ENCODE measurements around the gene ZC3H12C.
A peak's percentile ranks its signal among the peaks of the same experiment; 100 is the strongest.
"Not testable (repeated sequence)": the region's sequence is repeated elsewhere in the genome, so short reads cannot be mapped to it uniquely, and the experiment has no call there.

The ZC3H12C gene

DNA sequence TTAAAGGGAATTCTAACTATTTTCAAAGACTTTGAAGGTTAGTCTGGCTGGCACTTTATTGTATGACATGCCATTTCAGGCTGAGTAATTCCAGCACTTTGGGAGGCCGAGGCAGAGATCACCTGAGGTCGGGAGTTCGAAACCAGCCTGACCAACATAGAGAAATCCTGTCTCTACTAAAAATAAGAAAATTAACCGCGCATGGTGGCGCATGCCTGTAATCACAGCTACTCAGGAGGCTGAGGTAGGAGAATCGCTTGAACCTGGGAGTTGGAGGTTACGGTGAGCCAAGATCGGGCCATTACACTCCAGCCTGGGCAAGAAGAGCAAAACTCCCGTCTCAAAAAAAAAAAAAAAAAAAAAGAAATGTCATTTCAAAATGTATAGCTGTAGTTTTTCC, 107.6 kb downstream of the ZC3H12C start:
- Histone ChIP-seq H3K4me3 (ENCODE audit: severe bottlenecking) (no peak overlapping the region), H3K27me3 (ENCODE audit: insufficient read depth, poor library complexity, severe bottlenecking) (no peaks in the 10 kb centered on the region), H3K27ac (ENCODE audit: poor library complexity, severe bottlenecking) (peak overlapping the region; percentile 94), H3K36me3 (ENCODE audit: low read depth) (no peaks in the 10 kb centered on the region), H3K4me1 (ENCODE audit: insufficient read depth, poor library complexity, severe bottlenecking) (peaks cover 45% of the 10 kb centered on the region), H3K9me3 (ENCODE audit: severe bottlenecking) (no peaks in the 10 kb centered on the region)
- ATAC-seq (ENCODE audit: low read depth) (no peak), DNase-seq (ENCODE audit: low spot score) (no peak)
- TF ChIP-seq, protein P1, sequence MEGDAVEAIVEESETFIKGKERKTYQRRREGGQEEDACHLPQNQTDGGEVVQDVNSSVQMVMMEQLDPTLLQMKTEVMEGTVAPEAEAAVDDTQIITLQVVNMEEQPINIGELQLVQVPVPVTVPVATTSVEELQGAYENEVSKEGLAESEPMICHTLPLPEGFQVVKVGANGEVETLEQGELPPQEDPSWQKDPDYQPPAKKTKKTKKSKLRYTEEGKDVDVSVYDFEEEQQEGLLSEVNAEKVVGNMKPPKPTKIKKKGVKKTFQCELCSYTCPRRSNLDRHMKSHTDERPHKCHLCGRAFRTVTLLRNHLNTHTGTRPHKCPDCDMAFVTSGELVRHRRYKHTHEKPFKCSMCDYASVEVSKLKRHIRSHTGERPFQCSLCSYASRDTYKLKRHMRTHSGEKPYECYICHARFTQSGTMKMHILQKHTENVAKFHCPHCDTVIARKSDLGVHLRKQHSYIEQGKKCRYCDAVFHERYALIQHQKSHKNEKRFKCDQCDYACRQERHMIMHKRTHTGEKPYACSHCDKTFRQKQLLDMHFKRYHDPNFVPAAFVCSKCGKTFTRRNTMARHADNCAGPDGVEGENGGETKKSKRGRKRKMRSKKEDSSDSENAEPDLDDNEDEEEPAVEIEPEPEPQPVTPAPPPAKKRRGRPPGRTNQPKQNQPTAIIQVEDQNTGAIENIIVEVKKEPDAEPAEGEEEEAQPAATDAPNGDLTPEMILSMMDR (IDR thresholded peaks at IDR 0.05; ENCODE audit: poor library complexity, severe bottlenecking), result no peak

GRCh38 chr11:110207123-110207522, 113.9 kb downstream of the ZC3H12C start:
- Histone ChIP-seq H3K4me1 (ENCODE audit: insufficient read depth, poor library complexity, severe bottlenecking) (no peaks in the 10 kb centered on the region), H3K36me3 (ENCODE audit: low read depth) (no peaks in the 10 kb centered on the region), H3K4me3 (ENCODE audit: severe bottlenecking) (no peak overlapping the region), H3K9me3 (ENCODE audit: severe bottlenecking) (no peaks in the 10 kb centered on the region), H3K27me3 (ENCODE audit: insufficient read depth, poor library complexity, severe bottlenecking) (no peaks in the 10 kb centered on the region), H3K27ac (ENCODE audit: poor library complexity, severe bottlenecking) (no peak overlapping the region)
- TF ChIP-seq, protein P1 (IDR thresholded peaks at IDR 0.05; ENCODE audit: poor library complexity, severe bottlenecking), result no peak
- DNase-seq (ENCODE audit: low spot score), result no peak
- ATAC-seq (ENCODE audit: low read depth), result no peak

DNA sequence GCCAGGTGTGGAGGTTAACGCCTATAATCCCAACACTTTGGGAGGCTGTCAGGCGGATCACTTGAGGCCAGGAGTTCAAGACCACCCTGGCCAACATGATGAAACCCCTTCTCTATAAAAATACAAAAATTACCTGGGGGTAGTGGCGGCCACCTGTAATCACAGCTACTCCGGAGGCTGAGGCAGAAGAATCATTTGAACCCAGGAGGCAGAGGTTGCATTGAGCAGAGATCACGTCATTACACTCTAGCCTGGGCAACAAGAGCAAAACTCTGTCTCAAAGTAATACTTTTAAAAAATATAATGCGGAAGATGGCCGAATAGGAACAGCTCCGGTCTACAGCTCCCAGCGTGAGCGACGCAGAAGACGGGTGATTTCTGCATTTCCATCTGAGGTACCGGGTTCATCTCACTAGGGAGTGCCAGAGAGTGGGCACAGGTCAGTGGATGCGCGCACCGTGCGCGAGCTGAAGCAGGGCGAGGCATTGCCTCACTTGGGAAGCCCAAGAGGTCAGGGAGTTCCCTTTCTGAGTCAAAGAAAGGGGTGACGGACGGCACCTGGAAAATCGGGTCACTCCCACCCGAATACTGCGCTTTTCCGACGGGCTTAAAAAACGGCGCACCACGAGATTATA, 115.6 kb downstream of the ZC3H12C start:
- H3K9me3 ChIP-seq (ENCODE audit: severe bottlenecking); H3K4me1 ChIP-seq (ENCODE audit: insufficient read depth, poor library complexity, severe bottlenecking); DNase-seq (ENCODE audit: low spot score); ATAC-seq (ENCODE audit: low read depth); H3K4me3 ChIP-seq (ENCODE audit: severe bottlenecking); H3K27me3 ChIP-seq (ENCODE audit: insufficient read depth, poor library complexity, severe bottlenecking); H3K36me3 ChIP-seq (ENCODE audit: low read depth); H3K27ac ChIP-seq (ENCODE audit: poor library complexity, severe bottlenecking): not testable (repeated sequence)

DNA sequence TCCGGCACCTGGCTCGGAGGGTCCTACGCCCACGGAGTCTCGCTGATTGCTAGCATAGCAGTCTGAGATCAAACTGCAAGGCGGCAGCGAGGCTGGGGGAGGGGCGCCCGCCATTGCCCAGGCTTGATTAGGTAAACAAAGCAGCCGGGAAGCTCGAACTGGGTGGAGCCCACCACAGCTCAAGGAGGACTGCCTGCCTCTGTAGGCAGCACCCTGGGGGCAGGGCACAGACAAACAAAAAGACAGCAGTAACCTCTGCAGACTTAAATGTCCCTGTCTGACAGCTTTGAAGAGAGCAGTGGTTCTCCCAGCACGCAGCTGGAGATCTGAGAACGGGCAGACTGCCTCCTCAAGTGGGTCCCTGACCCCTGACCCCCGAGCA, 116.1 kb downstream of the ZC3H12C start:
- not testable (repeated sequence) for H3K36me3 ChIP-seq (ENCODE audit: low read depth)

GRCh38 chr11:110217223-110217877, 124.2 kb downstream of the ZC3H12C start:
- Histone ChIP-seq H3K36me3 (ENCODE audit: low read depth) (no peaks in the 10 kb centered on the region), H3K27ac (ENCODE audit: poor library complexity, severe bottlenecking) (no peak overlapping the region), H3K4me1 (ENCODE audit: insufficient read depth, poor library complexity, severe bottlenecking) (no peaks in the 10 kb centered on the region), H3K4me3 (ENCODE audit: severe bottlenecking) (no peak overlapping the region), H3K9me3 (ENCODE audit: severe bottlenecking) (no peaks in the 10 kb centered on the region), H3K27me3 (ENCODE audit: insufficient read depth, poor library complexity, severe bottlenecking) (no peaks in the 10 kb centered on the region)
- TF ChIP-seq, protein P1 (IDR thresholded peaks at IDR 0.05; ENCODE audit: poor library complexity, severe bottlenecking), result no peak
- ATAC-seq (ENCODE audit: low read depth) (no peak), DNase-seq (ENCODE audit: low spot score) (no peak)

More for the DNA sequence above, 116.1 kb downstream of the ZC3H12C start:
- not testable (repeated sequence) for H3K27me3 ChIP-seq (ENCODE audit: insufficient read depth, poor library complexity, severe bottlenecking); H3K4me1 ChIP-seq (ENCODE audit: insufficient read depth, poor library complexity, severe bottlenecking); ATAC-seq (ENCODE audit: low read depth); H3K9me3 ChIP-seq (ENCODE audit: severe bottlenecking); DNase-seq (ENCODE audit: low spot score); H3K27ac ChIP-seq (ENCODE audit: poor library complexity, severe bottlenecking)
- peak overlapping the region; percentile 8 for H3K4me3 ChIP-seq (ENCODE audit: severe bottlenecking)

- DNase-seq (ENCODE audit: low spot score) (no peak), ATAC-seq (ENCODE audit: low read depth) (peak; percentile 33; the same call in 1 of the 3 replicates)
- no peak overlapping the region for H3K4me3 ChIP-seq (ENCODE audit: severe bottlenecking)
- H3K27ac ChIP-seq (ENCODE audit: poor library complexity, severe bottlenecking), result no peak overlapping the region
- H3K9me3 ChIP-seq (ENCODE audit: severe bottlenecking), result no peaks in the 10 kb centered on the region
- TF ChIP-seq, protein P1 (IDR thresholded peaks at IDR 0.05; ENCODE audit: poor library complexity, severe bottlenecking), result no peak
- H3K27me3 ChIP-seq (ENCODE audit: insufficient read depth, poor library complexity, severe bottlenecking), result no peaks in the 10 kb centered on the region
- H3K36me3 ChIP-seq (ENCODE audit: low read depth), result no peaks in the 10 kb centered on the region
- no peaks in the 10 kb centered on the region for H3K4me1 ChIP-seq (ENCODE audit: insufficient read depth, poor library complexity, severe bottlenecking)
These were observed 124.7 kb downstream of the ZC3H12C start for GRCh38 chr11:110217936-110218335.

Measured in RWPE2 (cell line).